Stimulated activated CD8-positive, alpha-beta memory T cell treated with anti-CD3 and anti-CD28 coated beads, Interleukin-15, amount 100 ng/mL, for 48 hours (primary cell): Measurements from ENCODE around the gene VEGFA.

Source experiments
- DNase-seq, 2 donors: peaks; one replicate each; pipeline ENCODE4 v3.0.0-alpha.2; 2020; ENCODE audit warnings: low read depth in 2 of 2

Gene VEGFA

DNA sequence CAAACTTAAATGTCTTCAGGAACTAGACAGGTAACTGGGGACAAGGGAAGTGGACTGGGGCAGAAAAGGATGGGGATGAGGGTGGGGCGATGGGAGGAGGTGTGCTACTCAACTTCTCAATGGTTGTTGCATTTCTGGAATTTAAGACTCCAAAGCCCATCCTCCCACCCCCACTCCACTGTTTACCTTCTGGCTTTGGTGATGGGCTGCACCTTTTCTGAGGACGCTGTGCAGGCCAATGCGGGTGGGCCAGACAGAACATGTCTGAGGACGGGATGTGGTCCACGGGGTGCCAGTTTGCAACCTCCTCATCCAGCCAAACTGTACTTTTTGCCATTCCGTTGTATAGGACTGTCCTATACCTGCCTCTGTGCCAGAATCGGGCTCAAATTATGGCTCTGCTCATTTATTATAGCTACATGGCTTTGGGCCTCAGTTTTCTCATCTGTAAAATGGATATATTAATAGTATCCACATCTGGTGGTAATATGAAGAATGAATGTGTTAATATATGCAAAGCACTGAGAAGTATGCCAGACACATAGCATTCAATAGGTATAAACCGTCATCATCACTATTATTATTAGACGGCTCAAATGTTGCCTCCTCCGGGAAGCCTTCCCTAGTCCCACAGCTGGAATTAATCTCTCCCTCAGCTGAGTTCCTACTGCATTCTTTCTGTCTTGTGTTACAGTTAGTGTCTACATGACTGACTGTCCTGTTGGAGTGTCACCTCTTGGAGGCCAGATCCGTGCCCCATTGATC, 31.0 kb upstream of the VEGFA start:
- DNase-seq: no peak

DNA sequence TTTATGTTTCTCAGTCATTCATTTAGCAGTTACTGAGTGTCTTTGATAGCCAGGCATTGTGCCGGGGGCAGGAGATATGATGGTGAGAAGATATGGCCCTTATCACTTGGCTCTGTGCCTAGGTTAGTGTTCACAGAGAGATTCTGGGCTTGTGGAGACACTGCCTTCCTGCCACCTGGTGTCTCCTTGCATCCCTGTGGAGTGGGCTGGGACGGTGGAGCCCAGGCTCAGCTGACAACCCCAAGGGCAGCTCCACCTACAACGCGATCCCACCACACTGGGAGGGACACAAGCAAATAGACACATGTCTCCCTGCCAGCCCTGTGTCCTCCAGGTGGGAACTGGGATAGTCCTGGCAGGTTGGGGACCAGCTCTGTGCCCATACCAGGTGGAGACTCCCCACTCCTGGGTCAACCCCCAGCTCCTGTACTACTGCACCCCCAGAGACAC, 30.3 kb upstream of the VEGFA start:
- no peak for DNase-seq

DNA sequence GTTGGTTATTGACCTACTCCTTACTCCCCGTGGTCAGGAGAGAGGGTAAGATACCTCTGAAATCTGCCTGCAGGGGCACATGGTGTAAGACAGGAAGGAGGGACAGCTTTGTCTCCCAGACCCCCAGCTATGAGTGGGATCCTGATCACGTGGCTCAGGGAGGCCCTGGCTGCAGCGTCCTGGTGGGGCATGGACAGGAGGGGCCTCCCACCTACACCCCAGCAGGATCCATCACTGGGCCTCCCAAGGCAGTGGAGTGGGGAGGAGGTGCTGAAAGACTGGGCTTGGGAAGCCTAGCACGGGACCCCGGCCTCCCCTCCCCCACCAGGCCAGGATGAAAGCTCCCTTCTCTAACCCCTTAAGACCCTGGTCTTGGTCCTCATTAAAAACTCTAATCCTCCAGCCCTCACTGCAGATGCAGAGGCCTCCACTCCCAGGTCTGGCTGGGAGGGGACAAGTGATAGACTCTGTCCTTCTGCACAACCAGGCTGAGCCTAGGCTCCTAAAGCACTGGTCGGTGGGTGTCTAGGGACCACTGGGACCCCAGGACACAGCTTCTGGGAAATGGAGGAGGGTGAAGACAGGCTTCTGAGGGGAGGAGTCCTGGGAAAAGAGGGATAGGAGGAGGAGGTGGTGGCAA, 29.6 kb upstream of the VEGFA start:
- DNase-seq: no peak

DNA sequence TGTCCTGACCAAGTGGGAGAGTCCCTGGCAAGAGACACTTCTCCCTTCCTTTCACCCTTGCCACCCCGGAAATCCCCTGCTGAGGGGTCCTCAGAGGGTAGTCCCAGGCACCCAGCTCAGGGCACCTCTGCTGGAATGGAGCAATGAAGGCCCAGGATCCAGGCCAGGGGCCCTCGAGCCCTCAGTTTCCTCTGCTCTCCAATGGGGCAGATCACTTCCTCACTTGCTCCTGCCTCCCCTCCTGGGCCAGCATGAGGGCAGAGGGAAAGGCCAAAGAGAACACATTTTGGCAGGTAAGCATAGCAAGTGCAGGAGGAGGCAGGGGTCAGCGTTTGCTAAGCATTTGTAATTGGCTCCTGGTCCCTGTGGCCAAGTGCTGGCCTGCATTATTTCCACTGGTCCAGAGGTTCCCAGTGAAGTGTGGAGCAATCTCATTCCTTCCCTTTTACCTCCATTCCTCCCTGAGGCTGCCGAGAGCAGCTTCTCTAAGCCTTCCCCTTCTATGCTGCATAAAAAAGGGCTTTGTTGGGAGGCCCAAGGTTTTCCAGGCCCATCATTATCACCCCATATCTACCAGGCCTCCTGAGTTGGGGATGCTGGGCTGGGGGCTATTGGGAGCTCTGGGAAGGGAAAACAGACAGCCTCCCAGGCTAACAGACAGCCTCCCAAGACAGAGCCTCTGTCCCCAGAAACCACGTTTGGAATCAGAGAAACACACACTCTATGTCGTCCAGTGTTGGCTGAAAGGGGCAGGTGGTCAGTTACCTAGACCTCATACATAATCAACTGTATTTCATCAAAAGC, 28.8 kb upstream of the VEGFA start:
- no peak for DNase-seq

DNA sequence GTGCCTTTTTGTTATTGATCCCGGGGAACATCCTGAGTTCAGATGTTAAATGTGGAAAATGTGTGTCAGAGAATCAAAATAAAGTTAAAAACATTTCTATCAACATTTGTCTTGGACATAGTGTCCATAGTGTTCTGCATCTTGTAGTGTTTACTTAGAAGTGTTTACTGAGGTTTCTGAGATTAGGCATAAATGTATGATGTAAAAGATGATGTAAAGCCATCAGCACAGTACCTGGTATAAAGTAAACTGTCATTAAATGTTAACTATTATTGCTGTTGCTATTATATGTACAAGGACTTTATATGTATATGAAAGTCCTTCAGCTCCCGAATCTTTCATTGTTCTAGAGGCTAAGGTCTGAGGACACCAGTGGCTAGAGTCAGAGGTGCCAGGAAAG, 28.2 kb upstream of the VEGFA start:
- DNase-seq: no peak

DNA sequence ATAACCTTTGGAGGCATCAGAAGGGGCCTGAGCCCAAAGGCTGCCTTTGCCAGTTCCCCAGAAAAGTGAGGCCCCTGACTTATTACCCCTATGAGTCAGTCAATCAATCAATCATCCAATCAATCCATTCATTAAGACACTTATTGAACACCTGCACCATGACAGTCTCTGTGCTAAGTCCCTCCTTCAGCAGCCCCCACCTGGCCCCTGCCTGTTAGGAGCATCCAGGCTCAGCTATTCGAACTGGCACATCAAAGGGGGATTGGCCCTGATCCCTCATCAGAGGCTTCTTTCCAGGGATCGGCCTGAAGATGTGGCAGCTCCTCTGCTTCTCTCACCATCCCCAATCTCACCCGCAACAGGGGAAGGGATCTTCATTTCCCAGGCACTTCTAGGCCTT, 27.7 kb upstream of the VEGFA start:
- no peak for DNase-seq

DNA sequence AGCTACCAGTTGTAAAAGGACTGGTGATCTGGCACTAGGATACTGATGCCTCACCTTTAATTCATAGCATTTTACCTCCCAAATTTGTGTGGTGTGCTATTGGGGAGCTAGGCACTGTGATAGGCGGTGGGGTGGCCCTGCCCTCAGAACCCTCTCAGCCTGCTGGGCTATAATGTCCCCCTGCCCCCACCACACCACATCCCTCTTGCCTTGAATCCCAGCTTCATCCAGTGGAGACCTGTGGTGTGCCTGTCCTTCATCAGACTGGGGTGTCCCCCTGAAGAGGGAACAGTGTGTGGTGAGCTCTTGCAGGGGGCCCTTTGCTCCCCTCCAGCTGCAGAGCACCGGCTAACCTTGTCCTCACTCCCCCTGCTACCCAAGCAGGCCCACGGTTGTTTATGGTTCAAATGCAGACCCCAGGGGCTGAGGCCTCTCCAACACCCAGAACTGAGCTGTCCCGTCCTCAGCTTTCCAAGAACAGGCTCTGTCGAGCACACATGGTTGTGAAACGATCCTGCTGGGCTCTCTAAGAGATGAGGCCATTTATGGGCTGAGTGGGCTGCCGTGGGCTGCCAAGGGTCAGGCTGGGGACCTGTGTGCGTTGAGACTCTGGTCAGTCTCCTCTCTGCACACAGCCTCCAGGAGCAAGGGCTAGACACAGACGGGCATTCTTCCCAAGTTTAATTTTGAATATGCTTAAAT, 26.9 kb upstream of the VEGFA start:
- DNase-seq: no peak

DNA sequence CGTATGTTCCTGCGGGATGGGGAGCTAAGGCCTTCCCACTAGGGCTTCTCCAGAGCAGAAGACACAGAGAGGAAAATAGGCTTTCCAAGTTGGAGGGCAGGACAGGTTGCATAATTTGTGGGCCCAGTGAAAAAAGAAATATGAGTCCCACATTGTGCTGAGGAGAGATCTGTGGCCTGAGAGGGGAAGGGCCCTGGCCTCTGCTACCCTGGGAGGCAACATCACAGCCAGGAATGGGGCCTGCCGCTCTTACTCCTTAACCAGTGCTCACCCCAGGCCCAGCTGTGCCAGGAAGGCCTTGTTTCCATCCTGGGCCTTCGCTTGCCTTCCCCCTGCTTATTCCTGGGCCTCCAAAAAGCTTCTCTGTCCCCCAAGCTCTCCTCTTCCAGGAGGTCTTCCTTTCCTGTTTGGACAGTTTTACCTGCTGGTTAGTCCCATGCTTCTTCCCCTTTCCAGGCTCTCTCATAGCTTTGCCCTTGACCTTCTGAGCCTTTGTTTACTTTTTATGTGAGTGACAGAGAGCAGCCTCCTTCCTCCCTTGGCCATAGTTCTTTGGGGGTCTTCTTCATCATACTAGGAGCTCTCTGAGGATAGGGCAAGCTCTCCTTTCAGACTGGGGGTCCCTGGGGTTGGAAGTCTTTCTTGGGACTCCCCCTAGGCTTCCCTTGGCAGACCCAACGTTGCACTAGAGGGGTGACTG, 26.2 kb upstream of the VEGFA start:
- no peak for DNase-seq

DNA sequence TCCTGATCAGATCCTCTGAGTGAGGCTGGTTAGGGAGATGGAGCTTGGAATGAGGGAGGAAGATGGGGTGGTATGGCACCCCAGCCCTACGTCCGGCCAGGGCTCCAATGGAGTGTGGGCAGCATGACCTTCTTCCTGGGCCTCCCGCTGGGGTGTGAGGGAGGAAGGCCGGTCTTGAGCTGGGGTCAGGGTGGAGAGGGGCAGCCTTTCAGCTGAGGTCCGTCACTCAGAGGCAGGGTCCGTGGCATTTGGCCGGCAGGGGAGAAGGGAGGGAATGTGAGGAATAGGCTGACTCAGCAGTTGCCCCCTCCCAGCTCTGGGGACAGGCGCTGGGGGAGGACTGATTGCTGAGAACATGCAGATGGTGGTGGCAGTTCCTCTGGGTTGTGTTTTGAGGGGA, 25.5 kb upstream of the VEGFA start:
- DNase-seq: no peak

DNA sequence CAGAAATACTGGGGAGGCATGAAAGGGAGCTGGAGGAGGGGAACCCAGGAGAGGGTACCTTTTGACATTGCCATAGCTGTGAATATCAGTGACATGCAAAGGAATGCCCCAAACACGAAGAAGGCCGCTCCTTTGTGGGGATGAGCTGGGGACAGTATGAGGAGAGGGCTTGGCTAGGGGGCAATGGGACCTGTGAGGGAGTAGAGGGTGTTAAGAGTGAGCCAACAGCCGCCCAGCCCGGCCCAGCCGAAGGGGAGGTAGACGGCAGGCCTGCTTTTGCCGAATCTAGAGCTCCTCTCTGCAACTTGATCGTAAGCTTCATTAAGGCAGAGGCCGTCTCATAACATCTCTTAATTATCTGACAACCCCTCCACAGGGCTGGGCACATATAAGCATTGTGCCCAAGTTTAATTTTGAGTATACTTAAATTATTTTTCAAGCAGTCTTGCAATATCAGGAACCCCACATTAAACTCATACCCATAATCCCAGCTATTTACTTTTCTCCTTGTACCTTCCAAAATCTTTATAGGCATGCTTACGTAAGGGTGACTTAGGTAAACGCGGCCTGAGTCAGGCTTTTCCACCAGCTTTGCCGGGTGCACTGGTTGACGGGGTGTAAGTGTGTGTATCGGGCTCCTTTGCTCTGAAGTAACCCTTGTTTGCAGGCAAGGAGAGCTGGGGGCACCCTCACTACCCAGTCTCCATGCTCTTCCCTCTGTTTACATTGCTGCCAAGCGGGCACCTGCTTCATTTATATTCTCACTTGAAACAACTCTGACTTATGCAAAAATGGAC, 24.9 kb upstream of the VEGFA start:
- no peak for DNase-seq

DNA sequence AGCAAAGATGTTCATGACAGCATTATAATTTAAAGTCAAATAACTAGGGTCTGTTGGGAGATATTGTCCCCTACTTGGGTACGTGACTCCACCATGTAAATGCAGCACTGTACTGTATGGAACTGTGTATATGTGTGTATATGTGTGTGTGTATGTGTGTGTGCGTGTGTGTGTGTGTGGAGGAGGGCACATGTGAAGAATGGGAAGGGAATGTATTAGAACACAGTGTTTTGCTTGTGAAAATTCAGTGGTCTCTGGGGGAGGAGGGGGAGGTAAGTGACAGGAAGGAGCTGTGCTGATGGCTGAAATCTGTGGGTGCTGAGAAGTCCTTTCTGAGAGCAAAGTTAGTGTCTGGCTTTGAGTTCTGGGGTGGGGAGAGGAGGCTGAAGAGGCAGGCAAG, 23.9 kb upstream of the VEGFA start:
- no peak for DNase-seq

DNA sequence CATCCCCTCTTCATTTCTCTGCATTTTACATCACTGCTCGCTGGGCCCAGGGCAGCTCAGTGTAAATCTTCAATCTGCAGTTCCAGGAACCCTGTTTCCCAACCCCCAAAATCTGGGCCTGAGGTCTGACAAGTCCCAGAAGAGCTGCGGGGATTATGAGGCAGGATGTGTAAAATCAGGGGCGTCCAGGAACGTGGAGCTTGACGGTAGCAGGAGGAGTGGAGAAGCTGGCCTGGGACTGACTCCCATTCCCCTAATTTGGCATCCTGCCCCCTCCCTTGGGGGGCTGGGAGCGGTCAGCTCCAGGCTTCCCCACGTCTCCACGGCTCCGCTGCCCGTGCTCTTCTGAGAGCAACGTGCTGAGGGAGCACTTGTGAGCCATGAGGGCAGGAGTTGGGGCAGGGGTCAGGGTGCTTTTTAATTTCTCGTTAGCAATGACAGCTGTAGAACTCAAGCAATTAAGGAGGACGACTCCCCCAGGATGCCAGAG, 23.4 kb upstream of the VEGFA start:
- no peak for DNase-seq

DNA sequence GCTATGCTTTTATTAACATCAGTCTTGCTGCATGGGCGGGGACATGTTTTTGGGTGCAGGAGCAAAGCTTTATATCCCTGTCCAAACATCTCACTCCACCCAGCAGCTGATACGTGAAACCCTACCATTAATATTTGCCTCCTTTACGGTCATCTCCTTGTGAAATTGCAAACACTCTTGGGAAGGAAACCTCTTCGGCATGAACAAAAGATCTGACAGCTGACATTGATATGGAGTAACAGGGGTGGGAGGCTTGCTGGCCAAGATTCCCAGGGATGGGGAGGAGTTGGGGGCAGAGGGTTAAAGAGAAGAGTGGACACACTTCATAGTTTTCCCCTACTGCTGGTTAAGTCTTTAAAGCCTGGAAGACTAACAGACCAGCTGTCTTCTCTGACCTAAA, 22.2 kb upstream of the VEGFA start:
- no peak for DNase-seq

DNA sequence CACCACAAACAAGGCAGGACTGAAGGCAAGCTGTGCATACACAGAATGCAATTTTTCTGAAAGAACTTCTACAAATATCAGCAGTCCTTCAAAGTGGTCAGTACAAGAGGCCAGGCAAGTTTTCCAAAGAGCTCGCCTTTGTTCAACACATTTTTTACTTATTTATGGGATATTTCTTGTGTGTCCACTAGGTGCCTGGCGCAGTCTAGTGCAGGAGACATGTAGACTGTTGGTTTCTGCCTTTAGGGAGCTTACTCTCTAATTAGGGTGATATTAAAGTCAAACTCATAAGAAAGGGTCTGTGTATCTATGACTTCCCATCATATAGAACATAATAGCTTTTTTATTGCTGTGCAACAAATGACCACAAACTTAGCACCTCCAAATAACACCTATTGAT, 21.2 kb upstream of the VEGFA start:
- DNase-seq: no peak

DNA sequence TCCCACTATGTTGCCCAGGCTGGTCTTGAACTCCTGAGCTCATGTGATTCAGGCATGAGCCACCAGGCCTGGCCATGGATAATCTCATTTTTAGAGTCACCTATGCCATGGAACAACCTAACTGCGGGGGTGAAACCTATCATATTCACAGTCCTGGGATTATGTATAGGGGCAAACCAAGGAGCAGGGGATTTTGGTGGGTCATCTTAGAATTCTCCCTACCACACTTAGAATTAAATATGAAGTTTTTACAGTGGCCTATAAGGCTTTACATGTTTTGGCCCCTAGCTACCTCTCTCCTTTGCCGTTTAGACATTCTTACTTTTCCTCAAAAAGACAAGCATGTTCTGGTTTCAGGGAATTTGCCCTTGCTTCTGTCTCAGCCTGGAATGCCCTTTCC, 20.6 kb upstream of the VEGFA start:
- DNase-seq: no peak

DNA sequence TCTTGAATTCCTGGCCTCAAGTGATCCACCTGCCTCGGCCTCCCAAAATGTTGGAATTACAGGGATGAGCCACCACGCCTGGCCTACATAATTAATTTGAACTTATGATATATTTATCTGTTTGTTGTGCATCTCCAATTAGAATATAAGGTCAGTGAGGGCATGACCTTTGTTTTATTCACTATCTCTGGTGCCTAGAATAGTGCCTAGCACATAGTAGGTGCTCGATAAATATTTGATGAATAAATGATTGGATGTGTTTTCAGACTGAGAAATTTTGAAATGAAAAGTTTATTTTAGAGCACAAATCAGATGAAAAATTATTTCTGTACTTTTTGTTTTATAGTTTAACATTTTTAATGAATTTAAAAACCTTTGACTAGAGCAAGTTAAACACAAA, 19.4 kb upstream of the VEGFA start:
- DNase-seq: no peak

DNA sequence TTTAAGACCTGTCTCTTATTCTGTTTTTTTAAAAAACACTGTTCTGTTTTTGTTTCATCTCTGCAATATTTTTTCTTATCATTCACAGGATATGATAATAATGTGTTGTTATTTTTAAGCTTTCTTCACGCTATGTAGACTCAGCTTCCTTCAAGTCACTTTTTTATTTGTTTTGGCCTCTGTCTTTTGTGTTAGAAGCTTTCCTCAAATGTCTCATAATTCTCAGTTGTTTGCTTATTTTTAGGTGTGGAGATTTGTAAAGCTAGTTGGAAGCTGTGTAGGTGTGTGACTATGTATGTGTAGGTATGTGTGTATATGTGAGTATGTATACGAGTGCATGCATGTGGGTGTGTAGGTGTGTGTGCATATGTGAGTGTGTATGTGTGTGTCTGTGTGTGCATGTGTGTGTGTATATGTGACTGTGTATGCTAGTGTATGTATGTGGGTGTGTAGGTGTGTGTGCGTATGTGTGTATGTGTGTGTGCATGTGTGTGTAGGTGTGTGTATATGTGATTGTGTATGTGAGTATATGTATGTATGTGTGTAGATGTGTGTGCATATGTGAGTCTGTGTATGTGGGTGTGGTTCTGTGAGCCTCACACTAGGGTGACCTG, 16.3 kb upstream of the VEGFA start:
- DNase-seq: no peak

DNA sequence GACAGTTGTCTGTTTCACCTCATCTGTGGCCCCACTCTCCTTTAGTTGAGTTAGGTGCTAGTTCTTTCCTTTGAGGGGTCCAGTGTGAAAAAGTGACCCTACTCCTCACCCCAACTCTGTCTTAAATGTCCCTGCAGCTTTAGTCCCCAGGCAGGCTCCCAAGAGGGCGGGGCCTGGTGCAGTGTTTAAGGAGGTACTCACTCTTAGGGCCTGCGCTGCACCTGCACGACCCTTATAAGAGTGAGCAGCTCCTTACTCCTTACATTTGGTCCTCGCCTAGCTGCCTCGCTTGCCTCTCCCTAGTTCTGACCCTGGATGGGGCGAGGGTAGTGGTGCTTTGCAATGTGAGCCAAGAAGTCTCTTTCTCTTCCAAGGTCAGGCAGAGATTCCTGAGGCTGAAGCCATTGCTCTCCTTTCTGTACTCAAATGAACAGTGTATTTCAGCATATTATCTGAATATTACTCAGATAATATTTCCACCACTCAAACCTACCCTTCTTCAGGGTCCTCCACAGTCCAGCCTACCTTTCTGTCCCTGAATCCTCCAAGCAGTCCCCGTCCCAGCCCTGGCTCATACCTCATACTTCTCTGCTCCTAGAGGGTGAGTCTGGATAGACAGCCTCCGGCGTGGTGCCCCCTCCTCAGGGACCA, 11.9 kb upstream of the VEGFA start:
- DNase-seq: no peak

DNA sequence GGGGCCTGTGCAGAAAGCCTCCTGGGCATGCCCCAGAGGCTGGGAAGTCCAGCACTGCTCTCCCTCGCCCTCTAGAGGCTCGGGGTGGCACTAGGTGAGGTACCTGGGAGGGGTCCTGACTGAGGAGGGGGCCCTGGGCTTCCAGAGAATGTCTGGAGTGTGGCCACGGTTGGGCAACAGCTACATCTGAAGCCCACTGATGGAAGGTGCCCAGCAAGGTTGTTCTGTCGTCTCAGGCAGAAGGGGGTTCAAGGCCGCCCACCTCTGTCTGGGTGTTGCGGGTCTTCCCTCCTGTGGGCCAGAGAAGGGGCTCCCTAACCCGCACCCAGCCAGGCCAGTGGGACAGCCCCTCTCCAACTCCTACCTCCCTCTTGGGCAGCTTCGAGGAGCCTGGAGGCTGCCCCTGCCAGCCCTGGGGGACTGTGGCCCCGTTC, 11.4 kb upstream of the VEGFA start:
- no peak for DNase-seq
